ENCODE measurements around the gene DCTPP1.

DNA sequence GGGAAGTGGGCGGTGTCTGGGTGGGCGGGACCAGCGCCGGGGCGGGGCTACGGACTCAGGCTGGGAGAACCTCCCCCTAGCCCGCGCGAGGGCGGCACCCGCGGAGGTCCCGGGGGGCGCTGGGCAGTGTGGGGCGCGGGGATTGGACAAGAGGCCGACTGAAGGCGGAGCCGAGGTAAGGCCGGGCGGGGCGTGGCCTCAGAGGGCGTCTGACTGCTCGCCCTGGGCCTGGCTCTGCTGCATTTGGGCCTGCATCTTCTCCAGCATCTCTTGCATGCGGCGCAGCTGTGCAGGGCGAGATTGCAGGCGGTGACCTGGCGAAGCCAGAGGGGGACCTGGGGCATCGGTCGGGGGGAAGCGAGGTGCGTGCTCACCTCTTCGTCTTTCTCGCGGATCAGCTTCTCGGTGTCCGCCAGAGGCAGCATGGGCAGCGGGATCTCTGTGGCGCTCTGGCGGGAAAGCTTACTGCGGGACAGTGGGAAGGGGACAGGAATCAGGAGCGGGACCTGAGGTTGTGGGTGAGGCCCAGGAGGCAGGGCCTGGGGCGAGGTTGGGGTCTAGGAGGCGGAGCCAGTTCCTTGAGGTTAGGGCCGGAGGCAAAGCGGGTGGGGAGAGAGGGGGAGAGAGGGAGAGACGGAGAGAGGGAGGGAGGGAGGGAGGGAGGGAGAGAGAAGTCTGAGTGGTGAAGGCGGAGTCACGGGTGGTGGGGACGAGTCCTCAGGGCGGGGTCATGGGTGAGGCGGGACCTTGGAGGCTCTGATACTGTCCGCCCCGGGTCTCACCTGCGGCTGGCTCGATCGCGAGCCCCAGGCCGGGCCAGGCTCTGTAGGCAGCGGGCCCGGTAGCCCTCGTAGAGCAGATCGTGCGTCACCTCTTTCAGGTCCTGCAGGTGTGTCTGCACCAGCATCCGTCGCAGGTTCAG lies 51.3 kb downstream of the DCTPP1 start:
- TF ChIP-seq, protein P1, sequence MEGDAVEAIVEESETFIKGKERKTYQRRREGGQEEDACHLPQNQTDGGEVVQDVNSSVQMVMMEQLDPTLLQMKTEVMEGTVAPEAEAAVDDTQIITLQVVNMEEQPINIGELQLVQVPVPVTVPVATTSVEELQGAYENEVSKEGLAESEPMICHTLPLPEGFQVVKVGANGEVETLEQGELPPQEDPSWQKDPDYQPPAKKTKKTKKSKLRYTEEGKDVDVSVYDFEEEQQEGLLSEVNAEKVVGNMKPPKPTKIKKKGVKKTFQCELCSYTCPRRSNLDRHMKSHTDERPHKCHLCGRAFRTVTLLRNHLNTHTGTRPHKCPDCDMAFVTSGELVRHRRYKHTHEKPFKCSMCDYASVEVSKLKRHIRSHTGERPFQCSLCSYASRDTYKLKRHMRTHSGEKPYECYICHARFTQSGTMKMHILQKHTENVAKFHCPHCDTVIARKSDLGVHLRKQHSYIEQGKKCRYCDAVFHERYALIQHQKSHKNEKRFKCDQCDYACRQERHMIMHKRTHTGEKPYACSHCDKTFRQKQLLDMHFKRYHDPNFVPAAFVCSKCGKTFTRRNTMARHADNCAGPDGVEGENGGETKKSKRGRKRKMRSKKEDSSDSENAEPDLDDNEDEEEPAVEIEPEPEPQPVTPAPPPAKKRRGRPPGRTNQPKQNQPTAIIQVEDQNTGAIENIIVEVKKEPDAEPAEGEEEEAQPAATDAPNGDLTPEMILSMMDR (IDR thresholded peaks at IDR 0.05): no peak
- TF ChIP-seq POLR2A (IDR thresholded peaks at IDR 0.05): no peak

All from lower leg skin (tissue), 3 donors.